ENCODE results near the gene MSRB3. TPM values are rescaled to one million over a fixed set of nuclear protein-coding genes. Genes with fewer than 3 reads are reported as not detected.

MSRB3 gene
- total RNA-seq, 2 experiments from 2014 or later = 0.12 TPM; not detected in 1

DNA sequence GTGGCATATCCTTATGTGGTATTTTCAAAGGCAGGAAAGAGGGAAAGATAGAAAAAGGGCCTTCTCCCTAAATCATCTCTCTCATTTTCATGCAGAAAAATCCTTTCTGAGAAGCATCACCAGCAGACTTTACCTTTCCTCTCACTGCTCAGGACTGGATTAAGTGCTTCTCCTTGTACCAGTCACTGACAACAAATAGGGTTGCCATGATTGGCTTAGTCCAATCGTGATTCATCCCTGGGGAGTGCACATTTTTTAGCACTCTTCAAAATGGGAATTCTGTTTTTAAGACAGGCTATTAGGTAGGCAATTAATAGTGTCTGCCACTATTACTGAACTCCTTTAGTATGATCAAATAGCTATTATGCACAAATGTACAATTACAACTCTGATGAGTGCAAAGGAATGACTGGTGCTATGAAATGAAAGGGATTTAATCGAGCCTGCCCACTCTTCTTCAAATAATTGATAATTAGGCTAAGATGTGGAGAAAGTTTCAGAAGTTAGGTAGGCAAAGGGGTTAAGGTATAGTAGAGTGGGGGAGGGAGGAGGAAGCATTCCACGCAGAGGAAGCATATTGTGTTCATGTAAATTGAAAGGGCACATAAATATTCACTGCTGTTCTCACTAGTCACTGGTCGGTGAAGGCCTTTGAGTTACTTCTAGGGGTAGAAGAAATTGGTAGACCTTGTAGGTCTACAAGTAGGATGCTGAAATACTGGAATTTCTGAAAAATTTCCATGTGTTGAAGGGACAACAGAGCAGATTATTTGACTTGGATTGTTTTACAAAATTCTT is 84.0 kb downstream of the MSRB3 start:
- Mint-ChIP-seq H3K4me3 (no peak overlapping the region), H3K4me1 (no peaks in the 10 kb centered on the region), H3K36me3 (ENCODE audit: low read depth) (no peaks in the 10 kb centered on the region), H3K27me3 (no peaks in the 10 kb centered on the region), H3K27ac (no peak overlapping the region), H3K9me3 (ENCODE audit: low read depth) (no peaks in the 10 kb centered on the region)
- intact Hi-C loops (cut with DNase I, micrococcal nuclease) = no loop called here
- DNase-seq (no peak), ATAC-seq (no peak)
- ChIA-PET POLR2A (no interaction called here), CTCF (no interaction called here)

DNA sequence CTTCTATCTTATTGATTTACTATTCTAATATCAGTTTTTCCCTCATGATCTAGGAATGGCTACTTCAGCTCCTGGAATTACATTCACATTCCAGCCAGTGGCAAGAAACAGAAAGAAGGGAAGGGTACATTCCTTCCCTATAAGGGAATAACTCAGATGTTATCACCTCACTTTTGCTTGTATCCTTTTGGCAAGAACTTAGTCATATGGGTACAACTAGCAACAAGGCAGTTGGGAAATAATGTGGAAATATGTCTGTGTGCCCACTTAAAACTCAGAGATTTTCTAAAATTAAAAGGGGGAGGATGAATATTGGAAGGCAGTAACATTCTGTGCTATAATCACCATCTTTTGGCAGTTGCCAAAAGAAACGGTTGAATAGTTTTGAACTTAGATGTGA is 85.6 kb downstream of the MSRB3 start:
- ATAC-seq (no peak), DNase-seq (no peak)
- Mint-ChIP-seq H3K4me3 (no peak overlapping the region), H3K9me3 (ENCODE audit: low read depth) (no peaks in the 10 kb centered on the region), H3K27ac (no peak overlapping the region), H3K4me1 (no peaks in the 10 kb centered on the region), H3K36me3 (ENCODE audit: low read depth) (no peaks in the 10 kb centered on the region), H3K27me3 (no peaks in the 10 kb centered on the region)
- POLR2A ChIA-PET = no interaction called here
- CTCF ChIA-PET = no interaction called here
- intact Hi-C loops (cut with DNase I, micrococcal nuclease) = no loop called here

DNA sequence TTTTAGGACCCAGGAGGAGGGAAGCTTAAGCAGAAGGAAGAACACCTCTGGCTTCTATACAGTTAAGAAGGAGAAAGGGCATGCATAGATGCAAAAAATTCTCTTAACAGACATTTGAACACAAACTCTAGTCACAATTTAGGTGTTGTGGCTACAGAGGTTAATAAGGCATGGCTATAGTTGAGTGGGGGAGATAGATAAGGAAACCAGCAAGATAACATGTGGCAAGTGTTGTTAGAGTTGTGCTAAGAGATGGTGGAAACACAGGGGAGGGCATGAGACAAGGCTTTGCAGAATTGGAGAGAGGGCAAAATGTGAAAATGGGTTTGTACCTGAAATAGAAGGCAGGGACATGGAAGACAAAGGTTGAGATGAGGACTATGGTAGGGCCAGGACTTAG is 88.9 kb downstream of the MSRB3 start:
- POLR2A ChIA-PET = interaction anchor here (0.6 kb wide), 1 partner anchor 278 kb away, joined by 4 read pairs; no protein-coding TSS in a partner anchor
- no peak for DNase-seq
- H3K27me3 Mint-ChIP-seq = no peaks in the 10 kb centered on the region
- no peaks in the 10 kb centered on the region for H3K4me1 Mint-ChIP-seq
- no peak overlapping the region for H3K4me3 Mint-ChIP-seq
- no peaks in the 10 kb centered on the region for H3K9me3 Mint-ChIP-seq (ENCODE audit: low read depth)
- no peaks in the 10 kb centered on the region for H3K36me3 Mint-ChIP-seq (ENCODE audit: low read depth)
- H3K27ac Mint-ChIP-seq = no peak overlapping the region
- intact Hi-C loops (cut with DNase I, micrococcal nuclease) = no loop called here
- CTCF ChIA-PET = no interaction called here
- no peak for ATAC-seq

DNA sequence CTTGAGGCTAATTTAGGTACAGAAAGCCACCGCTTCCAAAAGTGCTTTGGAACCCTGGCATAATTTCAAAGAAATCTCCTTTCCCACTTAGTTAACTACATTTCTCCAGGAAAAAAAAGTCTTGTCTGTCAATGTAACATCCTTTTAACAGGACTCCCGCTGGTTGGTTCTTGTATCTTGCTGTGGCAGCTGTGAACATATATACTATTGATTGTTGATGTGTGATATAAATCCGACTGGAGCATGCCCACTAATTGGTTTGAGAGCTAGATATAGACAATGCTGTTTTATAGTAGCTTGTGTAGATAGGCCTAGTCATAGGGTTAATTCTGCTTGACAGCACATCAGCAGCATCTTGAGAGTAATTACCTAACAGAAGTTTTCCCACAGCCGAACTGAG is 89.6 kb downstream of the MSRB3 start:
- no peak overlapping the region for H3K4me3 Mint-ChIP-seq
- ChIA-PET POLR2A (no interaction called here), CTCF (no interaction called here)
- no peaks in the 10 kb centered on the region for H3K4me1 Mint-ChIP-seq
- no peak overlapping the region for H3K27ac Mint-ChIP-seq
- H3K36me3 Mint-ChIP-seq (ENCODE audit: low read depth) = no peaks in the 10 kb centered on the region
- intact Hi-C loops (cut with DNase I, micrococcal nuclease) = no loop called here
- ATAC-seq = no peak
- no peaks in the 10 kb centered on the region for H3K27me3 Mint-ChIP-seq
- no peaks in the 10 kb centered on the region for H3K9me3 Mint-ChIP-seq (ENCODE audit: low read depth)
- no peak for DNase-seq

DNA sequence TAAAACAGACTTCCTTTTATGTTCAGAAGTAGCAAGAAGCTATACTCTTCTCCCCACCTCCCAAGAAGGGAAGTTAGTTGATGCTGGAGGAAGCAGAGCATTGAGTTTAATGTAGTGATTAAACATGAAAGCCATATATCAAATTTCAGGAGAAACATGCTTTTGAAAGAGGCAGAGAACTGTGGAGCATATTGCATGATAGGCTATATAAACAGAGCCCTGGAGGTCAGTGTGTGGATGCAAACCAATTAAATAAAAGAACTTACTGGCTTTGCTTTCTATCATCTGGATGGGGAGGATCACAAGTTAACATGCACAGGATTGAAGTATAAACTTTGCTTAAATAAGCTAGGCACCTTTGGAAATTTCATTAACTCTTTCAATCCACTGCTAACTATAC is 94.1 kb downstream of the MSRB3 start:
- CTCF ChIA-PET = no interaction called here
- POLR2A ChIA-PET = no interaction called here

DNA sequence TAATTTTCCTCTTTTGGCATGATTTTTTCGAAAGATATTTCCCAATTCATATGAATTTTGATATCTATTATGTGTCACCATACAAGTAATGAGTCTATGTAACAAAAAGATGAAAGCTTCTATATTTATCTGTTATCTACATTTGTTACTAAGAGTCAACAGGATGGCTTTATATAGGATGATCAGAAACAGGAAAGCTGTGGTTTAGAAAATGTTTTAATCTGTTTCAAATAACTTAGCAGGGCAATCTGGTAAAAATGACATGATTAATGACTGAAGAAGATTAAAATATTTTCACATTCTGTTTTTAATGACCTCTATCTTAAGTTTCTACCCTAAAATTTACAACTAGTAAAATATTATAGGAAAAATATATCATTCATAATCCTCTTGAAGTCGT is 105.8 kb downstream of the MSRB3 start:
- Mint-ChIP-seq H3K27ac (no peak overlapping the region), H3K4me3 (no peak overlapping the region), H3K4me1 (no peaks in the 10 kb centered on the region), H3K9me3 (ENCODE audit: low read depth) (no peaks in the 10 kb centered on the region), H3K36me3 (ENCODE audit: low read depth) (no peaks in the 10 kb centered on the region), H3K27me3 (no peaks in the 10 kb centered on the region)
- DNase-seq (no peak), ATAC-seq (no peak)
- ChIA-PET CTCF (interaction anchor here (1.2 kb wide), 1 partner anchor 467 kb away, joined by 3 read pairs; no protein-coding TSS in a partner anchor), POLR2A (no interaction called here)
- intact Hi-C loops (cut with DNase I, micrococcal nuclease) = no loop called here

More for the DNA sequence above, 94.1 kb downstream of the MSRB3 start:
- Mint-ChIP-seq H3K9me3 (ENCODE audit: low read depth) (no peaks in the 10 kb centered on the region), H3K4me1 (no peaks in the 10 kb centered on the region), H3K27ac (no peak overlapping the region), H3K27me3 (no peaks in the 10 kb centered on the region), H3K36me3 (ENCODE audit: low read depth) (no peaks in the 10 kb centered on the region), H3K4me3 (no peak overlapping the region)
- DNase-seq (no peak), ATAC-seq (no peak)
- intact Hi-C loops (cut with DNase I, micrococcal nuclease) = no loop called here

DNA sequence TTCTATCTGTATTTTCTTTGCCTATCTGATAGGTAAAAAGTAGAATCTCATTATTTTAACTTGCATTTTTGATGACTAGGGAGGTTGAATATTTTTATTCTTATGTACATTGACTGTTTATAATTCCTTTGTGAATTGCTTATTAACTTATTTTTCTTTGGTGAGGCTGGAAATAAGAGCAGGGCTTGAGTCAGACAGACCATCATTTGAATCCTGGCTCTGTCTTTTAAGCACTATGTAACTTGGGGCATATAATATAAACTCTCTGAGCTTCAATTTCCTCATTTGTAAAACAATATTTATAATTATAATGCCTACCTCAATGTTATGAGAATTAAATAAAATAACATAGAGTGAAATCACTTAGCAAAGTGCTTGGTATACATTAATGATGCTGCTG is 108.9 kb downstream of the MSRB3 start:
- ChIA-PET CTCF (no interaction called here), POLR2A (interaction anchor here (0.7 kb wide), 1 partner anchor 83 kb away, joined by 3 read pairs; no protein-coding TSS in a partner anchor)
- Mint-ChIP-seq H3K9me3 (ENCODE audit: low read depth) (no peaks in the 10 kb centered on the region), H3K4me1 (no peaks in the 10 kb centered on the region), H3K36me3 (ENCODE audit: low read depth) (no peaks in the 10 kb centered on the region), H3K4me3 (no peak overlapping the region), H3K27me3 (no peaks in the 10 kb centered on the region), H3K27ac (no peak overlapping the region)
- DNase-seq (no peak), ATAC-seq (no peak)
- intact Hi-C loops (cut with DNase I, micrococcal nuclease) = no loop called here

DNA sequence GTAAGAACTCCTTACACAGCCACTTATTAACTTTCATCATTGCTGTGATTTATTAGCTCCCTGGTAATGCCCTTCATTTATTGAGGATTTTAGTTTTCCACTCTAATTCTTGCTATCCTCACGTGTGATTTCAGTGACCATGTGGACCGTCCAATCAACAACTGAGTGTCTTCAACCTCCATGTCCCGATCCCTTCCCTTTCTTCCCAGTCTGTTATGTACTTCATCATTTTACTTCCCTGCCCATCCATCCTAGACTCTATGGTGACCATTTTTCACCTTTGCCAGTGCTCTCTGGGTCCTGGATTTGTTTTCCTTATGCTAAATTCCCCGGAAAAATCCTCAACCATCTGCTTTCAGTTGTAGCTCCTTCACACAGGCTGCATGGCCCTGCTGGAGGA is 111.0 kb downstream of the MSRB3 start:
- Mint-ChIP-seq H3K4me1 (no peaks in the 10 kb centered on the region), H3K9me3 (ENCODE audit: low read depth) (peaks cover 3% of the 10 kb centered on the region), H3K36me3 (ENCODE audit: low read depth) (no peaks in the 10 kb centered on the region), H3K27me3 (no peaks in the 10 kb centered on the region), H3K4me3 (no peak overlapping the region), H3K27ac (no peak overlapping the region)
- ChIA-PET CTCF (no interaction called here), POLR2A (no interaction called here)
- DNase-seq = no peak
- intact Hi-C loops (cut with DNase I, micrococcal nuclease) = no loop called here
- no peak for ATAC-seq

DNA sequence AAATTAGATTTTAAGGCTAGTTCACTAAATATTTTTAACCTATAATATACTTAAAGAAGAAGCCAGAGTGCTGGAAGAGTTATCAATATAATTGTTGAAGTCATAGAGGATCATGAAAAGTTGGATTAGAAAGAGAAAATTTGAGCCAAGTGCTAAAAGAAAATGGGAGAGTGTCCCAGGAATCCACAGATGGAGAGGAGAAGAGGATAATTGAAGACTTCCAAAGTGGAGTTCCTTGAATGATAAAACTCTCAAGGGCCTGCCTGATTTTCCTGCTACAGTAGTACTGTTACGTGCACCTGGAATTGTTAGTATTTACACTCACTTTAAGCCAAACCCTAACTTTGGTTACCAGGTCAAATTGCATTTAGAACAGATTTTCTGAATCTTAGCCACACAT is 113.2 kb downstream of the MSRB3 start:
- Mint-ChIP-seq H3K9me3 (ENCODE audit: low read depth) (peaks cover 6% of the 10 kb centered on the region), H3K4me3 (no peak overlapping the region), H3K27ac (no peak overlapping the region), H3K27me3 (no peaks in the 10 kb centered on the region), H3K36me3 (ENCODE audit: low read depth) (no peaks in the 10 kb centered on the region), H3K4me1 (no peaks in the 10 kb centered on the region)
- intact Hi-C loops (cut with DNase I, micrococcal nuclease) = no loop called here
- DNase-seq = no peak
- ATAC-seq = no peak
- ChIA-PET CTCF (no interaction called here), POLR2A (no interaction called here)

DNA sequence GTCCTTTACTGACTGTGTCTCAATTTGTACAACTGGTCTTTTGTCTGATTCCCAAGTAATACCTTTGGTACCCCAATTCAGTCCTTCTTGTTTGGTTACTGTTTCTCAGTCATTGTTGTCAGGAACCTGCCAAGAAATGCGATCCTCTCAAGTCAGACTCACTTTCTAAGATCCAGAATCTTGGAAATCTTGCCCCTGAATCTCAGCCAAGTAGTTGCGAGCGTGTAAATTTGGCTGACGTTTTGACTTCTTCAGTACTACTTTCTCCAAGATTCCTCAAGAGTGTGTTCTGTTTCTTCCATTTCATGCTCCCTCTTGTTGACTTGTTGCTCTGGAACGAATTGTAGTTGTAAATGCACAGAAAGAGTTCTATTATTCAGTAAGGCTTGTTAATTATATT is 114.0 kb downstream of the MSRB3 start:
- peaks cover 6% of the 10 kb centered on the region for H3K9me3 Mint-ChIP-seq (ENCODE audit: low read depth)
- no peaks in the 10 kb centered on the region for H3K36me3 Mint-ChIP-seq (ENCODE audit: low read depth)
- H3K27ac Mint-ChIP-seq = no peak overlapping the region
- H3K4me3 Mint-ChIP-seq = no peak overlapping the region
- DNase-seq = no peak
- POLR2A ChIA-PET = no interaction called here
- no peaks in the 10 kb centered on the region for H3K27me3 Mint-ChIP-seq
- ATAC-seq = no peak
- intact Hi-C loops (cut with DNase I, micrococcal nuclease) = no loop called here
- no peaks in the 10 kb centered on the region for H3K4me1 Mint-ChIP-seq
- CTCF ChIA-PET = interaction anchor here (0.9 kb wide), 1 partner anchor 19 kb away, joined by 4 read pairs; no protein-coding TSS in a partner anchor

DNA sequence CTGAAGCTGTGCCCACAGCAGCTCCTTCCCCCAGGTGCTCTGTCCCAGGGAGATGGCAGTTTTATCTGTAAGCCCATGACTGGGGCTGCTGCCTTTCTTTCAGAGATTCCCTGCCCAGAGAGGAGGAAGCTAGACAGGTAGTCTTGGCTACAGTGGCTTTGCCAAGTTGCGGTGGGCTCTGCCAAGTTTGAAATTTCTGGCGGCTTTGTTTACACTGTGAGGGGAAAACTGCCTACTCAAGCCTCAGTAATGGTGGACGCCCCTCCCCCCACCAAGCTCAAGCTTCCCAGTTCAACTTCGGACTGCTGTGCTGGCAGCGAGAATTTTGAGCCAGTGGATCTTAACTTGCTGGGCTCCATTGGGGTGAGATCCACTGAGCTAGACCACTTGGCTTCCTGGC is 124.7 kb downstream of the MSRB3 start:
- no peak overlapping the region for H3K27ac Mint-ChIP-seq
- ATAC-seq (no peak), DNase-seq (no peak)
- no peaks in the 10 kb centered on the region for H3K4me1 Mint-ChIP-seq
- intact Hi-C loops (cut with DNase I, micrococcal nuclease) = no loop called here
- no peaks in the 10 kb centered on the region for H3K36me3 Mint-ChIP-seq (ENCODE audit: low read depth)
- no peak overlapping the region for H3K4me3 Mint-ChIP-seq
- POLR2A ChIA-PET = no interaction called here
- H3K9me3 Mint-ChIP-seq (ENCODE audit: low read depth) = peaks cover 13% of the 10 kb centered on the region
- CTCF ChIA-PET = no interaction called here
- peaks cover 2% of the 10 kb centered on the region for H3K27me3 Mint-ChIP-seq

DNA sequence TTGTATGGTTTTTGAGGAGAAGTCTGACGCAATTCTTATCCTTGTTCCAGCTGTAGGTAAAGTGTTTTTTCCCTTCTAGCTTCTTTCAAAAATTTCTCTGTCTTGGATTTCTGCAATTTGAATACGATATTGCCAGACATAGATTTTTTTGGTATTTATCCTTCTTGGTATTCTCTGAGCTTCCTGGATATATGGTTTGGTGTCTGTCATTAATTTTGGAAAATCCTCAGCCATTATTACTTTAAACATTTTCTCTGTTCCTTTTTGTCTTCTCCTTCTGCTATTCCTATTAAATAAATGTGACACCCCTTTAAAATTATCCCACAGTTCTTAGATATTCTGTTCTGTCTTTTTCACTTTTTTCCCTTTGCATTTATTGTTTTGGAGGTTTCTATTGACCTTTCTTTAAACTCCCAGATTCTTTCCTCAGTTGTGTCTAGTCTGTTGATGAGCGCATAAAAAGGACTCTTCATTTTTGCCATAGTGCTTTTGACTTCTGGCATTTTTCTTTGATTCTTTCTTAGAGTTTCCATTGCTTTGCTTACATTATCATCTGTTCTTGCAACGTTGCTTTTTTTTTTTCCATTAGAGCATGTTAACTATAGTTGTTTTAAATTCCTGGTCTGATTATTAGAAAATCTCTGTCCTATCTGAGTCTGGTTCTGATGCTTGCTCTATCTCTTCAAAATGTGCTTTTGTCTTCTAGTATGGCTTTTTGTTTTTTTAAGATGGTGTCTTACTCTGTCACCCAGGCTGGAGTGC is 129.1 kb downstream of the MSRB3 start:
- ChIA-PET CTCF (no interaction called here), POLR2A (no interaction called here)
- intact Hi-C loops (cut with DNase I, micrococcal nuclease) = no loop called here
- no peak overlapping the region for H3K4me3 Mint-ChIP-seq
- H3K9me3 Mint-ChIP-seq (ENCODE audit: low read depth) = peaks cover 3% of the 10 kb centered on the region
- no peaks in the 10 kb centered on the region for H3K36me3 Mint-ChIP-seq (ENCODE audit: low read depth)
- no peaks in the 10 kb centered on the region for H3K27me3 Mint-ChIP-seq
- ATAC-seq (no peak), DNase-seq (no peak)
- no peaks in the 10 kb centered on the region for H3K4me1 Mint-ChIP-seq
- no peak overlapping the region for H3K27ac Mint-ChIP-seq

Data from activated CD4-positive, alpha-beta T cell treated with anti-CD3 and anti-CD28 coated beads for 36 hours (primary cell).